D721Med (cell line): ENCODE data around the gene RALGDS.

Experiments
- DNase-seq: peaks from one replicate; pipeline ENCODE4 v3.0.0; 2011; ENCODE audit warnings: low spot score; ENCODE audit not compliant: insufficient read length
- FAIRE-seq: peaks from 2 replicates; lab custom pipeline; 2011; peaks lifted over from hg19 to GRCh38; lab: Jason Lieb, UNC
- TF ChIP-seq, protein P1 (sequence below): IDR thresholded peaks from 2 replicates; pipeline ENCODE4 v1.5.1; 2012; ENCODE audit warnings: mild to moderate bottlenecking, control low read depth; ENCODE audit not compliant: insufficient read depth; ENCODE audit errors: missing control alignments

RALGDS gene

DNA sequence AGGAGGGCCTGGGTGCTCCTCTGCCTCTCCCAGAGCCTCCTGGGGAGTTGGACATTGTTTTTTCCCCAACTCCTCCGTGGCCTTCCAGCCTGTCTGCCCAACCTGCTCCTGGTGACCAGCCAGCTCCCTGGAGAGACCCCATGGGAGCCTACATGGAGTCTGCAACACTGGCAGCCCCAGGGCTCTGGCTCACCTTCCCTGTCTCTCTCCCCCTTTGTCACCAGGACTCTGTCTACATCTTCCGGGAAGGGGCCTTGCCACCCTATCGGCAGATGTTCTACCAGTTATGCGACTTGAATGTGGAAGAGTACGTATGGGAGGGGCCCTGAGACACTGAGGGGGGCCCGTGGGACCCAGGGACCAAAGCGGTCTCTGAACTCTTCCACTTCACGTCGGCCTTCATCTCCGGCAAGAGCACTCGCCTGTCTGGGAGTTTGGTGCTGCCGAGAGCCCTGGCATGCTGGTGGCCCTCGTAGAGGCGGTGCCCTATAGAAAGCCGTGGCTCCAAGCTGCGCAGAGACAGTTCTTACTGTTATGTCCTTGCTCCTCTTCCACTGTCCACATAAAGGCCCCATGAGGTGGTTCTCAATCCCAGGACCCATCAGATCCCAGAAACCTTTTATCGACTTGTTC is 65.1 kb downstream of the RALGDS start:
- FAIRE-seq (no peak), DNase-seq (no peak)
- TF ChIP-seq, protein P1, sequence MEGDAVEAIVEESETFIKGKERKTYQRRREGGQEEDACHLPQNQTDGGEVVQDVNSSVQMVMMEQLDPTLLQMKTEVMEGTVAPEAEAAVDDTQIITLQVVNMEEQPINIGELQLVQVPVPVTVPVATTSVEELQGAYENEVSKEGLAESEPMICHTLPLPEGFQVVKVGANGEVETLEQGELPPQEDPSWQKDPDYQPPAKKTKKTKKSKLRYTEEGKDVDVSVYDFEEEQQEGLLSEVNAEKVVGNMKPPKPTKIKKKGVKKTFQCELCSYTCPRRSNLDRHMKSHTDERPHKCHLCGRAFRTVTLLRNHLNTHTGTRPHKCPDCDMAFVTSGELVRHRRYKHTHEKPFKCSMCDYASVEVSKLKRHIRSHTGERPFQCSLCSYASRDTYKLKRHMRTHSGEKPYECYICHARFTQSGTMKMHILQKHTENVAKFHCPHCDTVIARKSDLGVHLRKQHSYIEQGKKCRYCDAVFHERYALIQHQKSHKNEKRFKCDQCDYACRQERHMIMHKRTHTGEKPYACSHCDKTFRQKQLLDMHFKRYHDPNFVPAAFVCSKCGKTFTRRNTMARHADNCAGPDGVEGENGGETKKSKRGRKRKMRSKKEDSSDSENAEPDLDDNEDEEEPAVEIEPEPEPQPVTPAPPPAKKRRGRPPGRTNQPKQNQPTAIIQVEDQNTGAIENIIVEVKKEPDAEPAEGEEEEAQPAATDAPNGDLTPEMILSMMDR: no peak

DNA sequence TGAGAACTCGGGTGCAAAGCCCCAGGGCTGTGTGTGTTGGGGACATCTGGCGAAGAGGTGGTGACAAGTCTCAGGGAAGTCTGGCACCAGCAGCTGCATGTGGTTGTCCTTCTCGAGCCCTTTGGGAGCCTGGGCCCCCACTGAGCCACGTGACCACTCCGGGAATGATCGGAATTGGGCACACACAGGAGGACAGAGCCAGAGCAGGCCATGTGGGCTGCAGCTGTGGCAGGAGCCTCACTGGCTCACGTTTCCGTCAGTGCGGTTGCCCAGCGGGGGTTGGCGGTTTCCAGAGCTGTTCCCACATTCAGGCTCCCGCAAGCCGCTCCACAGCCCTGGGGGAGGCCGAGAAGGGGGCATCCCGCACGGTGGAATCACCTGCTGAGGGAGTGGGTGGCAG is 66.1 kb downstream of the RALGDS start:
- DNase-seq (no peak), FAIRE-seq (no peak)

DNA sequence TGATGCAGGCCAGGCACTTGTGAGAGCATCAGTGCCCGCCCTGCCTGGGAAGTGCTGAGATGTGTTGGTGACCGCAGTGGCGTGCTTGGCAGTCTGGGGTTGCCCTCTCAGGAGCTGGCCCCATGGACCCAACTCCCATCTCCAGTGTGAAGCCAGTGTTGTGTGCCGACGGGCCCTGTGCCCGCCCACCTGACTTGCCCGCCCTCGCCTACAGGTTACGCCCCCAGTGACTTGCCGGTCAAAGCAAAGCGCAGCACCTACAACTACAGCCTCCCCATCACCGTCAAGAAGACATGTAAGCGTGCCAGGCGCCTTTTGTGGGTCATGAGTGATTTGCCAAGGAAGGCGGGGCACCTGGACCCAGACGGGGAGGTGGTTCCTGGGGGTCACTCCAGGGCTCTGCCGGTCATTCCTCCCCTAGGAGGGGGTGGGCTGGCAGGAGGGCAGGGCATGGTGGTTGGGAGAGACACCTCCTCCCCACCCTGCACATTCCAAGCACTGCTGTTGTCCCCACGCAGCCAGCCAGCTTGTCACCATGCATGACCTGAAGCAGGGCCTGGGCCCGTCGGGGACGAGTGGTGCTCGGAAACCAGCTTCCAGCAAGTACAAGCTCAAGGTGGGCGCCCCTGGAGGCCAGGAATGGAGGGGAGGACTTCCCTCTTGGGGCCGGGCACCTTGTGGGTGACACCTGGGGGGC is 66.7 kb downstream of the RALGDS start:
- FAIRE-seq: no peak

More for the DNA sequence above, 66.1 kb downstream of the RALGDS start:
- TF ChIP-seq, protein P1: no peak

DNA sequence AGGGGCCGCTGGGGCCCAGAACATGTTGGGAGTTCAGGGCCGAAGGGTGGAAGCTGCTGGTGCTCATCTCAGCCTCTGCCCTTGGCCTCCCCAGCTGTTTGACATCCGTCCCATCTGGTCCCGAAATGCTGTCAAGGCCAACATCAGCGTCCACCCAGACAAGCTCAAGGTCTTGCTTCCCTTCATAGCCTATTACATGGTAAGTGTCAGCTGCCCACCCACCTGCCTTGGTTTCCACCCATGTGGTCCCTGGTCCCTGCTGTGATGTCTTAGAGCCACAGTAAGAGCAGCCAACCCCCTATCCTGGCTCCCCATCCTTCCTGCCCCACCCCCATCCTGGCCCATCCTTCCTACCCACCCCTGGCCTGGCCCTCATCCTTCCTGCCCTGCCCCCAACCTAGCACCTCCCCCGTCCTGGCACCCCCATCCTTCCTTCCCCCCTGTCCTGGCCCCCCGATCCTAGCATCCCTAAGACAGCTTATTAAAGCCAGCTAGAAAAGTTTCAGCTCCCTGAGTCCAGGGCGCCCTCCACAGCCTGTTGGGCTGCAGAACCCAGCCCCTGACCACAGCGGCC is 69.0 kb downstream of the RALGDS start:
- TF ChIP-seq, protein P1: no peak
- no peak for FAIRE-seq
- no peak for DNase-seq

More for the DNA sequence above, 66.7 kb downstream of the RALGDS start:
- no peak for DNase-seq
- TF ChIP-seq, protein P1: no peak

DNA sequence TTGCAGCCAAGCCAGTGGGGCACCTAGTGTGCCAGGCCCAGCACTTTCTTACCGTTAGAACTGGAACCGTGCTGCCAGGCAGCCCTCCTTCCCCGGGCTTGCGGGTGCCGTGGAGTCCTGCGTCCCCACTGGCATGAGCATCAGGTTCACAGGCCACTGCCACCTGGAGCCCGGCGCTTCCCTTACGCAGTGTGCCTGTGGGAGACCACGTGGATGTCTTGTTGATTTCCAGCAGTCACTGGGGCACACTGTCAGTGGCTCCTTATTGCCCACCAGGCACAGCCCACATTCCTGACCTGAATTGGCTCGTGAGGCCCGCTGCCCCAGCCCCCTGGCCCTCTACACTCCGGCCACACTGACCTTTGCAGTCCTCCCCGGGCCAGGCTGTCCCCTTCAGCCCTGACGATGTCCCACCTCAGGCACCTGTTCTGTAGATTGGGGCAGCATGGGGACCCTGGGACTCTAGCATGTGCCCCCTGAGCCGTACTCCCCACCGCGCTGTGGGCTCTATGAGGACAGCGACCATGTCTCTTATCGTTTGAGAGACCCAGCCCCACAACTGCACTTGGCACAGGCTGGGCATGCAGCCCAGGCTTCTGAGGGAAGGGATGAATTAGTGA is 69.6 kb downstream of the RALGDS start:
- DNase-seq (no peak), FAIRE-seq (no peak)
- TF ChIP-seq, protein P1: no peak

DNA sequence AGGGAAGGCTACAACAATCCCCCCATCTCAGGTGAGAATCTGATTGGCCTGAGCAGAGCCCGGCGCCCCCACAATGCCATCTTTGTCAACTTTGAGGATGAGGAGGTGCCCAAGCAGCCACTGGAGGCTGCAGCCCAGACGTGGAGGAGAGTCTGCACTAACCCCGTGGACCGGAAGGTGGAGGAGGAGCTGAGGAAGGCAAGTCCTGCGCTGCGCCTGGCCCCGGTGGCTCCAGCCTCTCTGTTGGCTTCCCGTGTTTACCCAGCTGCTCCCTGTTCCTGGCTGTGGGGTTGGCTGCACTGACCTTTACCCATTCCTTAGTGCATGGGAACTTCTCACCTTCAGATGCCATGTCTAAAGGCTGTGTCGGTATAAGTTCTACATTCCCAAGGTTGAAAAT is 70.3 kb downstream of the RALGDS start:
- TF ChIP-seq, protein P1: no peak
- DNase-seq (no peak), FAIRE-seq (no peak)

DNA sequence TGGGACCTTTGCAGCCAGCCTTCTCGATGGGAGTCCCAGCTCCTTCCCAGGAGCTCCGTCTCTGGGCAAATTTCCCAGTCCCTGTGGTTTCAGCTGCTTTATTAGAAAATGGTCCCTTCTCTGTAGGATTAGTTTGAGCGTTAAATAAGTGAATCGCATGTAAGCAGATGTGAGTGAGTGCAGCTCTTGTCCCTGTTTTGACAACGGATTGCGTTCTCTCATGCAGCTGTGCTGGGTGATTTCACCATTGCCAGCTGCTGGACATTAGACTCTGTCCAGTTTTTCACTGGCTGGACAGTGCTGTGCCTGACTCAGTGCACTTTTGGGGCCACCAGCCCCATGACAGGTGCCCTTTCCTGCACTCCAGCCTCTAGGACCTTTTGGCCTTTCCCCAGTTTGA is 70.9 kb downstream of the RALGDS start:
- FAIRE-seq: no peak
- no peak for DNase-seq
- TF ChIP-seq, protein P1: no peak
